Ecto neural progenitor cell (in vitro differentiated cells): ENCODE results near the gene ANXA2.

Experiments used
- DNase-seq: peaks from one replicate; pipeline ENCODE4 v3.0.0-alpha.2; 2018; ENCODE audit warnings: low spot score

Gene ANXA2

DNA sequence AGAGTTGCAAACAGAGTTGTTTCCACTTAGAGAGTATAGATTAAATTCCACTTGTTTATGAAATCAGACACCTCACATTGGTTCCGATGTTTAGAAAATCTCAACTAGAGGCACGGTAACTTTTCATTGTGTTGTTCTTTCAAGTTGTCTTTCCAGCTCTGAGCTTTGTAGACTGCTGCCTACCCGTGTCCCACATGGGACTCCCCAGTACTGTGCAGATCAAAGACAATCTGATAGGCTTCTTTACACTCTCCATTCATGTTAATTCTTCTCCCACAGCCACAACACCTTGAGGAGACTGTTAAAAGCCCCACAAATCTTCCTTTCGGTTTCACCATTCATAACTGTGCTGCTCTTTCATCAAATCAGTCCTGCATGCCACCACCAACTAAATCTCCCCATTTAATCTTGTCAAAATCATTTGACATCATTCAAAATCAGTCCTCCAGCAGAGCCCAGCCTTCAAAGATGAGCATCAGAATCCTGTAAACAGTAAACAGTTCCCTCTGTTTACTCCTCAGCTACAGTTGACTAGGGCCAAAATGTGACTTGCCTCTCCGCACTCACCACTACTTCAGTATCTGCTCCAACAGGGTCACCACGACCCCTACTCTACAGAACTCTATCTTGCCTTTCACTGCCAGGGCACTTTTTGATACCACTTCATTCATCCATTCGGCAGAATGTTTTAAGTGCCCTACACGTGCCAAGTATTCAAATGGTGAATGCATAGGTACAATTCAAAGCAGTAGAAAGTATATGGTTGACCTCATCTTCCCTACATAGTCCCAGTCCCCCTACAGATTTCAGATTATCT is 8.3 kb downstream of the ANXA2 start:
- DNase-seq: no peak

DNA sequence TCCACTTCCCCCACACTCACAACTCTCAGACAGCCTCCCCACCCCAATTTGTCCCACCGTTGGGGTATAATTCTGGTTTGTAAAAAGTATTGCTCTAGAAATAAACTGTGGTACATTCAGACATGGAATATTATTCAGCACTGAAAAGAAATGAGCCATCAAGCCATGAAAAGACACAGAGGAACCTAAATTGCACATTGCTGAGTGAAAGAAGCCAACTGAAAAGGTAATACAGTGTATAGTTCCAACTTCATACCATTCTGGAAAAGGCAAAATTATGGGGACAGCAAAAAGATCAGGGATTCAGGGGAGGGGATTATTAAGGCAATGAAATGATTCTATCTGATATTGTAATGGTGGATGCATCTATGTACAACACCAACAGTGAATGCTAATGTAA is 10.5 kb downstream of the ANXA2 start:
- no peak for DNase-seq

DNA sequence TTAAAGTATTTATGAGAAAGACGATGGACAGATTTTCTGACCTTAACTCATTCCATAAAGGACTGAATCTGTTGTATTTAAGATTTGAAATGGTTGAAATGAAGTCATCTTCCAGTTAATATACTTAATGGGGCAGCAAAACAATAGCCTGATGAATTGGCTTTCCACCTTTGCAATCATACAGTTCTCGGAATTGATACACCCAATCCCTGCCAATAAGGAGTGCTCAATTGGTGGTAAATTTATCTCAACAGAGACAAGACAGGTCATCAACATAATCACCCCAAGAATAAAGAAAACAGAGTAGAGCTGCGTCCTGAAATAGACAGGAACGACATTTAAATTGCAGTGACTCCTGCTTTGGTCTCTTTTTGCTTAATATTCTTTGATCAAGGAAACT is 11.2 kb downstream of the ANXA2 start:
- no peak for DNase-seq

GRCh38 chr15:60385620-60386552 is 11.9 kb downstream of the ANXA2 start:
- no peak for DNase-seq

DNA sequence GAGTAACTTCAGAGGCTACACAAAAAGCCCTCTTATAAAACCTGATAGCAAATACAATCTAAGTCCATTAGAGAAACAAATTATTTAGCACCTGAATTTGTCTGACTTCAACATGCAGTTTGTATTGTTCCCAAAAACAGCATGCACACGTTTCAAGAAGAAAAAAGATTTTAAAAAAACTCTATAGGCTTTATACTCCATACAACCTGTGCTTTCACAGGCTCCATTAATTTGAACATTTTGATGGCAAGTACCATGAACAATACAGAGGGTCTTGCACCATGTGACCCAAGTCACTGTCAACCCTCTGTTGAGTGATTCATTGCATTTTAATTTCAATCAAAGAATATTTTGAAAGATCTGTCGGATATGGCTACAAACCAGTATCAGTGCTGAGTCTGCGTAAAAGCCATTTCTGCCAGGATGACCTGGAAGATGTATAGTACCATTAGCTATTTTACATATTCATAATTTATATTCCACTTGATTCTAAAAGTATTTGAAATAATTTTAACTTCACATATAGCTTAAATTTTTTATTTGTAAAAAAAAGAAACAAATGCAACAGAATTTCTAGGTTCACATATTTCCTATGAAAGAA is 13.2 kb downstream of the ANXA2 start:
- no peak for DNase-seq

GRCh38 chr15:60384053-60384452 is 13.7 kb downstream of the ANXA2 start:
- DNase-seq: no peak

DNA sequence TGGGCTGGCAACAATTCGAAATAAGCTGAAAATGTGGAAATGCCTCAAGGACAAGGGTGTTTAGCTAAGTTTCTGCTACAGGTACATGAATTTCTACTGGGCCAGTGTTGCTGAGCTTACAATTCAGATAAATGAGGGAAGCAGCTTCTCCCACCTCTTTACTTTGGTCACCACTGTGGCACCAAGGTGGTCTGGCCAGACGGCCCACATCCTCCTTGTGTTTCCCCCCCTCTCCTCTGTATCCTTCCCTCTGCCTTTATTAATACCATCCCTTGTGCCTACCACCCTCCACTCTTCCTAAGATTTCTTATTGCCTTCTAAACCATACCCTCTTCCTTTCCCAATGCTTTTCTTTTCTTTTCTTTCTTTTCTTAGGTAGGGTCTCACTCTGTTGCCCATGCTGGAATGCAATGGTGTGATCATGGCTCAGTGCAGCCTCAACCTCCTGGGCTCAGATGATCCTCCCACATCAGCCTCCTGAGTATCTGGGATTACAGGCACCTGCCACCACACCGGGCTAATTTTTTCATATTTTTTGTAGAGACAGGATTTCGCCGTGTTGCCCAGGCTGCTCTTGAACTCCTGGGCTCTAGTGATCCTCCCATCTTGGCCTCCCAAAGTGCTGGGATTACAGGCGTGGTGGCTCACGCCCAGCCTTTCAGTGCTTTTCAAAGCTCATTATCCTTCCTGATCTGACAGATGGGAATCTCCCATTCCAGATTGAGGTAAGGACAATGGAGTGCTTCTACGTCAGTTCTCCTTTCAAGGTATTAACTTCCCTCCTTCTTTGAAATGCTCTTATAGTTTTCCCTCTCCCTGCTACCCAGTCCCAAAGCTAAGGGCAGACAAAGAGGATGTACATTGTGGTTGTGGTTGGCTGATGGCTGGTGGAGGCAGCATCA is 14.8 kb downstream of the ANXA2 start:
- no peak for DNase-seq

- no peak for DNase-seq
Measured at GRCh38 chr15:60381148-60381788, 16.5 kb downstream of the ANXA2 start.

- no peak for DNase-seq
Measured at GRCh38 chr15:60379525-60380274, 18.1 kb downstream of the ANXA2 start.

- DNase-seq: no peak
Measured at GRCh38 chr15:60379185-60379524, 18.6 kb downstream of the ANXA2 start.

- DNase-seq: no peak
Measured at GRCh38 chr15:60376677-60377095, 21.1 kb downstream of the ANXA2 start.

DNA sequence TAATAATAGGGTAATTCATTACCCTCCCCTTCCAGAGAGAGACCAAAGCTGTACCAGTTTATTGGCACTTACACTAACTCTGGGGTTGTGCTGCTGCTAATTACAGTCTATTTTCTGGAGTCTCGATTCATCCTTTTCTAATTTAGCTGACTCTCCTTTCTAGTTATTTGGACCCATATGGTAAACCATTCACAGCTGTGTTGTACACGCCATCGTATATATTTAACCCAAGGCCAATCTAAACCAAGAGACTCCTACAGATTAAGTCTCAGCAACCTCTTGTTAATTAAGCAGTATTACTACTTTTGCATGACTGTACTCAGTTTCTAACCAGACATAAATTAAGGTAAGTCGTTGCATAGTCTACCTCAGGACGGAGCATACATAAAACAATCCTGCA is 22.5 kb downstream of the ANXA2 start:
- DNase-seq: no peak

DNA sequence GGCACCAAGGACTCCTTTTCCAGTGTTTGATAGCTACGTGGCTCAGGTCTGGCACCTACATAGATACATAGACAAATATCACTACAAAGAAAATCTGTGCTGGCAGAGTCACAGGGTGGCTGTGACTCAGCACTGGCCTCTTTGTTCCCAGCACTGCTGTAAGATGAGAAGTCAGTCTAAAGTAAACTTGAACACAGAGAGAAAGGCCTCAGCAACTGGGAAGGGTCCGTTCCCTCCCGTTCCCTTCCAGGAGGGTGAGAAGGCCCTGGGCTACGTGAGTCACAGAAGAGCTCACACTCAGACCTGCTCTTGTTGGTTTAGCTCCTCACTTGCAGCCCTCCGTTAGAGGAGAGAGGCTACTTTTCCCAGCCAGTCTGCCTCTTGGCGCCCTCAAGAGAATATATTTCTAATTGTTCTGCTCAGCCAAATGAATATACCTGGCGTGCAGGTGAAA is 23.1 kb downstream of the ANXA2 start:
- no peak for DNase-seq

DNA sequence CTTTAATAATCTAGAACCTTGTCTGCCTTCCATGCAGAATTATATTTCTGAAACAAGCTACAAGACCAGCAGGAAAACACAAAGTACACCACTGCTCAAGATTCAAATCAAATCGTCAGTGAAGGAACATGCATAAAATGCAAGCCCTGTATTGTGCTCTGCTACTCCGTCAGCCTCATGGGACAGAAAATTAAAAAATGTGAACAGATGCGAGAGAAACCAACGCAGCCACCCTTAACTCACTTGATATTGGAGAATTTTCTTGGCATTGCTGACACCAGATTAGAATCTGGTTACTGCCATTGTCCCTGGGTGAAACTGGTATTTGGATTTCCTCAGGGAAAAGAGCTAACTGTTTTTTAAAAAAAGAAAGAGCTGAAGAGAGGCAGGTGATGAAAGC is 23.6 kb downstream of the ANXA2 start:
- no peak for DNase-seq

GRCh38 chr15:60373745-60374144 is 24.0 kb downstream of the ANXA2 start:
- no peak for DNase-seq

DNA sequence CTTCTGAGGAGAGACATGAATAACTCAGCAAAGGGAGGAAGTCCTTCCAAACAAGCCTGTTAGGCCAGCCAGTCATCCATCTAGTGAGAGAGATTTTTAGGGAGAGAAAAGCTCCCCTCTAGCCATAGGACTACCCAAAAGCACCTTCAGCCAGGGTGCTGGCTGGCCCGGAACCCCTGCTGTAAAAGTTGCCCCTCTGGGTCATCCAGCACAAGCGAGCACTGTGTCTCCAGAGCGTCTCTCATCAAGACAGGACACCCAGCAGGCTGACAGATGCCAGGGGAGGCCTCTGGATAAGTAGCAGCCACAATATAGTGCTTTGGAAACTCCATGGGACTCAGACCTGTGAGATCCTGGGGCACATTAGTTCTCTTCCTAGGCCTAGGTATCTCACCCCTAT is 24.5 kb downstream of the ANXA2 start:
- no peak for DNase-seq

- no peak for DNase-seq
Measured at GRCh38 chr15:60372756-60373155, 25.0 kb downstream of the ANXA2 start.

DNA sequence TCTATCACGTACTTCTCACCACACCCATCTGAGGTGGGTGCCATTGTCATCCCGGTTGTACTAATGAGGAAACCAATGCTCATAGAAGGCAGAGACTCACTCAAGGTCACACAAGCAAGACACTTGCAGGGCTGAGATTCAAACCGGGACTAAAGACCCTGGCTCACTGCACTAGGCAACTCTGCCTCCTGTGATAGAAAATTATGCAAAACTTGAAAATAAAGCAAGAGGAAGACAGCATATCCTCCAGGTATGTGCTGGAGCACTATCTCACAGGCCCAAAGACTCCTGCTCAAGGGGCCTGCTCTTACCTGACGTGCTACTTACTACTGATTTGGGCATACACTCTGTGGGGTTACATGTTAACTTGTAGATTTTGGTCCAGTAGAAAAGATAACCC is 25.6 kb downstream of the ANXA2 start:
- no peak for DNase-seq

- DNase-seq: no peak
Measured at GRCh38 chr15:60371175-60372051, 26.4 kb downstream of the ANXA2 start.

GRCh38 chr15:60370869-60371136 is 27.0 kb downstream of the ANXA2 start:
- DNase-seq: no peak
